ENCODE data around the gene COL6A3.

DNA sequence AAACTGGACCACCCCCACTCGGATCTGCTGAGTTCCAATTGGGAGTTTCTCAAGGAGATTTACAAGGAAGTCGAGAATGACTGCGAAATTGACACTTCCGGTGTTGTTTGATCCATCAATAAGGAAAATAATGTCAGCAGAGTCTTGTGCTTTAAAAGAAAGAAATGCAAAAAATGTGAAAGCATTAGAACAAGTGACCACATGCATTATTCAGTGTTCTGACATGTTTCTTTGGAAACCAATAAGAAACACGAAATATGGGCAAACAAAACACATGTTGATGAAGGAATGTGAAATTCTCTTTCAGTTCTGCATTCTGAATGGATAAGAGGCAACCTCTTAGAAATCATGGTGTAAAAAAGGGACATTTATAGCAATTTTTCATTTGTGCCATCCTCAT is 25.9 kb downstream of the COL6A3 start:
- TF ChIP-seq POLR2A (IDR thresholded peaks at IDR 0.05) (no peak), POLR2AphosphoS5 (IDR thresholded peaks at IDR 0.05) (no peak), CTCF (IDR thresholded peaks at IDR 0.05) (no peak)

Data from prostate gland (tissue), 2 donors.